LoVo (cell line): ENCODE data around the gene SEPHS2.
"Not testable (repeated sequence)": the region's sequence is repeated elsewhere in the genome, so short reads cannot be mapped to it uniquely, and the experiment has no call there.

ENCODE experiments used
- DNase-seq: peaks from one replicate; pipeline ENCODE4 v3.0.0-alpha.2; 2016; ENCODE audit warnings: low spot score

Gene SEPHS2

DNA sequence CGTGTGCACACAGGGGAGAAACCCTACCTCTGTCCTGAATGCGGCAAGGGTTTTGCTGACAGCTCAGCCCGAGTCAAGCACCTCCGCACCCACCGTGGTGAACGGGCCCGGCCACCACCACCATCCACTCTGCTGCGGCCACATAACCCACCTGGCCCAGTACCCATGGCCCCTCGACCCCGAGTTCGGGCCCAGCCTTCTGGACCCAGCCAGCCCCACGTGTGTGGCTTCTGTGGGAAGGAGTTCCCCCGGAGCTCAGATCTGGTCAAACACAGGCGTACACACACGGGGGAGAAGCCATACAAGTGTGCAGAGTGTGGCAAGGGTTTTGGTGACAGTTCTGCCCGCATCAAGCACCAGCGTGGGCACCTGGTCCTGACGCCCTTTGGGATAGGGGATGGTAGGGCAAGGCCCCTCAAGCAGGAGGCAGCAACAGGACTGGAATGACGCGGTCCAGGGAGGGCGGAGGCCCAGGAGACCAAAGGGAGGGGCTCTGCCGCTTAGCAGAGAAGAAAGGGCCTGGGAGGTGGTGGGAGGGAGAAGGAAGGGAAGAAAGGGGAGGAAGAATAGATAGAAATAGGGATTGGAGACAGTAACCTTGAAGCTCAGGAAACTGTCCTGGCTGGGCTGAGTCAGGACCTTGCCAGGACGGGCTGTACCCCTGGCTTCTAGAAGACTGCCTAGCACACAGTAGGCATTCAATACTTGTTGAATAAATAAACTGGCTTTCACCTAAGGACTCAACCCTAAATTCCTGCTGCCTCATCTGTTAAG, 46.8 kb downstream of the SEPHS2 start:
- no peak for DNase-seq

DNA sequence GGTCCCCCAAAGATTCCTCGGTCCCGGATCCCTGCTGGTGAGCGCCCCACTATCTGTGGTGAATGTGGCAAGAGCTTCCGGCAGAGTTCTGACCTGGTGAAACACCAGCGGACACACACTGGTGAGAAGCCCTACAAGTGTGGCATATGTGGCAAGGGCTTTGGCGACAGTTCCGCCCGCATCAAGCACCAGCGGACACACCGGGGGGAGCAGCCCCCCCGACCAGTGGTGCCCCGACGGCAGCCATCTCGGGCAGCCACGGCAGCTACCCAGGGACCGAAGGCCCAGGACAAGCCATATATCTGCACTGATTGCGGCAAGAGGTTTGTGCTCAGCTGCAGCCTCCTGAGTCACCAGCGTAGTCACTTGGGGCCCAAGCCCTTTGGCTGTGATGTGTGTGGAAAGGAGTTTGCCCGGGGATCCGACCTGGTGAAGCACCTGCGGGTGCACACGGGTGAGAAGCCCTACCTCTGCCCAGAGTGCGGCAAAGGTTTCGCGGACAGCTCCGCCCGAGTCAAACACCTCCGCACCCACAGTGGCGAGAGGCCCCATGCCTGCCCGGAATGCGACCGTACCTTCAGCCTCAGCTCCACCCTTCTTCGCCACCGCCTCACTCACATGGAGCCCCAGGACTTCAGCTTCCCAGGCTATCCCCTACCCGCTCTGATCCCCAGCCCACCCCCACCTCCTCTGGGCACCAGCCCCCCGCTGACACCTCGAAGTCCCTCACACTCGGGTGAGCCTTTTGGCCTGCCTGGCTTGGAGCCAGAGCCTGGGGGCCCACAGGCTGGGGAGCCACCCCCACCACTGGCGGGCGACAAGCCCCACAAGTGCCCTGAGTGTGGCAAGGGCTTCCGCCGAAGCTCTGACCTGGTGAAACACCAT, 47.7 kb downstream of the SEPHS2 start:
- no peak for DNase-seq

DNA sequence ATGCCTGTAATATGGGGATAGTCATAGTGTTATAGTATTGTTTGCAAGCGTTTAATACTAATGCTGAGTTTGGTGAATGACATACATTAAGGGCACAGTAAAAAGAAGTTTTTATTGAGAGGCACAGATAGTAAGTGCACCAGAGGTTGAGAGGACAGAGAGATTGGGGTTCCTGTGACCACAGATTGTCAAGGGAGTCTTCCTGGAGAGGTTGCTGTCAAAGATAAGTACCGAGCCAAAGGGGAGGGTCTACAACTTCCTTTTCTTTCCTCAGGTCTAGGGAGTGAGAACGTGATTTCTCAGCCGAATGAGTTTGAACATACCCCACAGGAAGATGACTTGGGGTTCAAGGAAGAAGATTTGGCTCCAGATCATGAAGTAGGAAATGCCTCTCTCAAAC, 48.6 kb downstream of the SEPHS2 start:
- no peak for DNase-seq

DNA sequence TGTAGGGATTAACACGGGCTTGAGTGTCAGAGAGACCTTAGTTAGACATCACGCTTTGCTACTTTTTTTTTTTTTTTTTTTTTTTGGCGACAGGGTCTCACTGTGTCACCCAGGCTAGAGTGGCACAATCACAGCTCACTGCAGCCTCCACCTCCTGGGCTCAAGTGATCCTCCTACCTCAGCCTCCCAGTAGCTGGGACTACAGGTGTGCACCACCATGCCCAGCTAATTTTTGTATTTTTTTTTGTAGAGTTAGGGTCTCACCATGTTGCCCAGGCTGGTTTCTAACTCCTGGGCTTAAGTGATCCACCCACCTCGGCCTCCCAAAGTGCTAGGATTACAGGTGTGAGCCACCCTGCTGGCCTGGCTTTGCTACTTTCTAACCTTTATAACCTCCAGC, 49.0 kb downstream of the SEPHS2 start:
- not testable (repeated sequence) for DNase-seq

DNA sequence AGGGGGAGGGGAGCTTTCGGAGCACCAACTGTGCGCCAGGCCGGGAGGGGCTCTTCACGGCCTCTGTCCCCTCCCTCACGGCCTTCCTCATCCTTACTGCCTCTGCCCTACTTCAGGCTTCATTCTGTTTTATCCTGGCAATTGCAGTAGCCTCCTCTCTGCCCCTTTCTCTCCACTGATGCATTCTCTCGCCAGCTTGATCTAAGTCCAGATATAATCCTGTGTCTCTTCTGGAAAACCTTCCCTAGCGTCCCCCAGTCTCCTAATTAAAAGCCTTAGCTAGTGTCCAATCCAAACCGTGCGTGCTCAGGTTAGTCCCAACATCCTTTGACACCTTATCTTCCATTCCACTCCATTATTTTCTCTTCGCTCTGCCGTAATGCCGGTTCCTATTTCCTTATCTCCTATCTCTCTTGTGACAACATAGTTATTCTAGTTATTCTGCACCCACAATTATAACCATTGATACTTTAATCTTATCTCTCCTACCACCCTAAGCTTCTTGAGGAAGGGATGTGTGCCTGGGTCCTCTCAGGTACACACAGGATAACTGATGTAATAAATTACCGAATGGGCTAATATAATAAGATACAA, 49.6 kb downstream of the SEPHS2 start:
- no peak for DNase-seq

DNA sequence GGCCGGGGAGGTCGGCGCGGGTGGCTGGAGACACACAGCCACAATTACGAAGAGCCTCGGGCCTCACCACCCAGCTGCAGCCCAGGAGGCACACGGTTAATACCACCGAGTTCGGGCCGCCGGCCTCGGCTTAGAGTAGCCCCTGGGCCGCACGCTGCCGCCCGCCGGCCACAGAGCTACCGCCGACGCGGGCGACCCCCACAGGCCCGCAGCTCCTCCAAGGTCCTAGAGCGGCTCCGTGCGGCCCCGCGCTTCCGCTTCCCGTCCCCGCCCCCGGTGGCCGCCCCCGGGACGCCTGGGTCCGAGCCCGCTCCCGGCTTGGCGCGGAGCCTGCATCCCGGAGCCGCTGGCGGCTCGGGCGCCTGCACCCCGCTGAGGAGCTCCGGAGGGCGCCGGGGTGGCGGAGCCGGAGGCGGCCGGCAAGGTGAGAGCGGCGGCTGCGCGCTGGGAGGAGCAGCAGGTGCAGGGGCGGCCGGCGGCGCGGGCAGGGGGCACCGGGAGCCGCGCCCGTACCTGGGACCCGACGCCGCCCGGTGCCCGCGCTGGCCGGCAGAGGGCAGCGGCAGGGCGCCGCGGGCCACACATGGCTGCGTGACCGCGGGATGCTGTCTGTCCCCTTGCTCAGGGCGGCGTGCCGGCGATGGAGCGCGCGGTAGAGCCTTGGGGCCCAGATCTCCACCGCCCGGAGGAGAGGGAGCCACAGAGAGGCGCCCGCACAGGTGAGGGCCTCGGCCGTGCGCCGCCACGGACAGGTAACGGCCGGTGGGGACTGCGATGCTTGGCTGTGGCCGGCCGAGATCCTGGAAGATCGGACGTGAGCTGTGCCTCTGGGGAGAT, 50.3 kb downstream of the SEPHS2 start, which contains the start of gene ZNF48:
Gene ZNF48, plus strand, starts transcription at position 266 of the 837 bp plus-strand sequence. Its CDS starts 375 bp downstream, at position 641.
- peak; percentile 85 for DNase-seq

DNA sequence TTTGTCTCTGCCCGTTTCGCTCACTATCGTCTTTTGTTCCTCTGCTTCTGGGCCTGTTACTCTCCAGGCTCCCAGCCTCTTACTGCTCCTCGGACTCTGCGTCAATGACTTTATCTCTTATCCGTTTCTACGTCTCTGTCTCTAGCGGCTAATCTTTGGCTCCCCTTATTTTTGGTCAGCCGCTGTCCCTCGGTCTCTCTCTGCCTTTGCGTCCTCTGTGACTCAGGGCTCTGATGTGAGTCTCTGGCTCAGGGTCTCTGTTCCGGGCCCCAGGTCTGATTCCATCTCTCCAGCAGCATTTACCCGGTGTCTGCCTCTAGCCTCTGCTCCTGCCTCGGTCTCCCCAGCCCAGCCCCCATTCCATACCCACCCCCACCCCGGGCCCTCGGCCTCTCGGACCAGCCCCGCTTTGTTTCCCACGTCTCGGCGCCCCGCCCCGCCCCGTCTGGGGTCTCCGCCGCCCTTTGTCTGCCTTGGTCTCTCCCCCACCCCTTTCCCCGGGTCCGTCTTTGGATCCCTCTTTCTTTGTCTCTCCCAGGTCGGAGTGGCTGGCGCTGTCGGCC, 51.0 kb downstream of the SEPHS2 start:
- DNase-seq: no peak
